Keratinocyte (primary cell): Measurements from ENCODE around the gene MVB12B. TPM values are rescaled to one million over a fixed set of nuclear protein-coding genes. Genes with fewer than 3 reads are reported as not detected.

Source experiments
- DNase-seq: peaks from one replicate; pipeline ENCODE4 v3.0.0-alpha.2; 2011; ENCODE audit warnings: low read depth, missing footprints, low spot score
- FAIRE-seq: peaks from 2 replicates; lab custom pipeline; 2011; peaks lifted over from hg19 to GRCh38; lab: Jason Lieb, UNC
- H2AFZ ChIP-seq: 2 replicates; pipeline ENCODE4 v1.6.0; 2012; ENCODE audit warnings: low read length, control low read depth, inconsistent platforms; ENCODE audit not compliant: control insufficient read depth
- H3K27ac ChIP-seq: 2 replicates; pipeline ENCODE4 v1.5.1; 2011; ENCODE audit warnings: low read length; ENCODE audit not compliant: control insufficient read depth, insufficient read depth
- H3K27me3 ChIP-seq: 3 replicates; pipeline ENCODE4 v1.6.0; 2011; ENCODE audit warnings: low read length; ENCODE audit not compliant: control insufficient read depth, insufficient read depth; ENCODE audit errors: extremely low read depth
- H3K36me3 ChIP-seq, 2 experiments: 2 replicates in 1 of 2; 3 replicates in 1 of 2; pipeline ENCODE4 v1.5.1; 2011; ENCODE audit warnings: low read length in 2 of 2, mild to moderate bottlenecking in 1 of 2; ENCODE audit not compliant: control insufficient read depth in 2 of 2, insufficient read depth in 2 of 2; ENCODE audit errors: extremely low read depth in 1 of 2
- H3K4me1 ChIP-seq: 3 replicates; pipeline ENCODE4 v1.5.1; 2011; ENCODE audit warnings: low read length; ENCODE audit not compliant: control insufficient read depth, insufficient read depth; ENCODE audit errors: extremely low read depth
- H3K4me2 ChIP-seq: 3 replicates; pipeline ENCODE4 v1.6.0; 2011; ENCODE audit warnings: low read depth, low read length; ENCODE audit not compliant: control insufficient read depth, insufficient read depth; ENCODE audit errors: extremely low read depth
- H3K4me3 ChIP-seq, 3 experiments: fragments of 200-600 bp in 1 of 3; sonication (generic) in 1 of 3; 2 replicates in 2 of 3; 3 replicates in 1 of 3; pipeline ENCODE4 v1.5.1; 2011 to 2016; ENCODE audit warnings: low read length in 3 of 3, mild to moderate bottlenecking in 3 of 3, control low read depth in 2 of 3, inconsistent platforms in 1 of 3, low read depth in 1 of 3, mixed read lengths in 1 of 3, mixed run types in 1 of 3, moderate library complexity in 1 of 3; ENCODE audit not compliant: control insufficient read depth in 2 of 3, insufficient read depth in 2 of 3; ENCODE audit errors: extremely low read depth in 1 of 3
- H3K79me2 ChIP-seq: 2 replicates; pipeline ENCODE4 v1.6.0; 2012; ENCODE audit warnings: low read length; ENCODE audit not compliant: control insufficient read depth, insufficient read depth
- H3K9ac ChIP-seq: 3 replicates; pipeline ENCODE4 v1.6.0; 2011; ENCODE audit warnings: low read length; ENCODE audit not compliant: control insufficient read depth, insufficient read depth; ENCODE audit errors: extremely low read depth
- H3K9me1 ChIP-seq: 3 replicates; pipeline ENCODE4 v1.6.0; 2011; ENCODE audit warnings: low read length; ENCODE audit not compliant: control insufficient read depth, insufficient read depth; ENCODE audit errors: extremely low read depth
- H3K9me3 ChIP-seq: 2 replicates; pipeline ENCODE4 v1.5.1; 2012; ENCODE audit warnings: low read depth, low read length; ENCODE audit not compliant: control insufficient read depth
- H4K20me1 ChIP-seq: 3 replicates; pipeline ENCODE4 v1.6.0; 2011; ENCODE audit warnings: low read length; ENCODE audit not compliant: control insufficient read depth, insufficient read depth; ENCODE audit errors: extremely low read depth
- CTCF ChIP-seq, 3 experiments: IDR thresholded peaks in 1 of 3; conservative IDR thresholded peaks in 1 of 3; optimal IDR thresholded peaks in 1 of 3; 2 replicates in 2 of 3; 3 replicates in 1 of 3; pipeline versions ENCODE3 to v1.5.1; 2011; ENCODE audit warnings: low read length in 3 of 3, mild to moderate bottlenecking in 3 of 3, moderate library complexity in 2 of 3, control low read depth in 1 of 3, inconsistent platforms in 1 of 3; ENCODE audit not compliant: insufficient read depth in 2 of 3; ENCODE audit errors: extremely low read depth in 1 of 3
- EZH2 ChIP-seq: IDR thresholded peaks from one replicate; pipeline ENCODE4 v1.6.1; 2012; ENCODE audit warnings: inconsistent platforms, mild to moderate bottlenecking, low read length, moderate library complexity
- dilution Hi-C: fragments of 300-500 bp; cut with MboI; formaldehyde crosslinking; loops from one replicate; pipeline ENCODE4 v1.7.0; 2020; ENCODE audit warnings: low sequenced_read_pairs; ENCODE audit not compliant: extremely low pct_ligation_motif_present
- polyA plus RNA-seq, 5 experiments: library from polyadenylated mRNA; depleted of rRNA in 3 of 5; stranded (reverse) in 3 of 5; stranded (forward) in 1 of 5; unstranded in 1 of 5; fragments of >200 nt; gene quantifications; 1 replicate in 1 of 5; 2 replicates in 3 of 5; 3 replicates in 1 of 5; pipeline versions ENCODE4 v1.2.1 to v1.2.3, GENCODE V29; 2011 to 2012; ENCODE audit warnings: missing spikeins in 2 of 5, low read depth in 1 of 5, low replicate concordance in 1 of 5

MVB12B gene
- polyA plus RNA-seq, 1 donor (not counting 4 experiments of a cell fraction or from before 2014, with no cell fraction given) = 1.2 TPM

GRCh38 chr9:126438741-126439401 is 112.2 kb downstream of the MVB12B start:
- no peaks in the 10 kb centered on the region for H3K27me3 ChIP-seq
- no peak overlapping the region for H3K4me2 ChIP-seq
- H3K9me3 ChIP-seq = no peaks in the 10 kb centered on the region
- H3K27ac ChIP-seq = no peak overlapping the region
- H3K9ac ChIP-seq = no peak overlapping the region
- no peak overlapping the region for H2AFZ ChIP-seq
- dilution Hi-C loops = no loop called here
- FAIRE-seq (no peak), DNase-seq (no peak)
- no peak overlapping the region for H3K4me3 ChIP-seq
- H3K36me3 ChIP-seq = no peaks in the 10 kb centered on the region
- H3K4me1 ChIP-seq = peaks cover 3% of the 10 kb centered on the region
- no peaks in the 10 kb centered on the region for H3K79me2 ChIP-seq
- H4K20me1 ChIP-seq = no peaks in the 10 kb centered on the region
- no peaks in the 10 kb centered on the region for H3K9me1 ChIP-seq
- TF ChIP-seq CTCF (optimal IDR thresholded peaks at IDR 0.05 in 1 of 3, IDR thresholded peaks at IDR 0.05 in 1 of 3, conservative IDR thresholded peaks at IDR 0.05 in 1 of 3; ENCODE audit: extremely low read depth in 1 of 3, insufficient read depth in 2 of 3, low read length in 3 of 3) = no peak

- no peak for TF ChIP-seq EZH2
- TF ChIP-seq CTCF (optimal IDR thresholded peaks at IDR 0.05 in 1 of 3, IDR thresholded peaks at IDR 0.05 in 1 of 3, conservative IDR thresholded peaks at IDR 0.05 in 1 of 3; ENCODE audit: extremely low read depth in 1 of 3, insufficient read depth in 2 of 3, low read length in 3 of 3) = no peak
- no peaks in the 10 kb centered on the region for H3K36me3 ChIP-seq
- H3K4me1 ChIP-seq = peaks cover 3% of the 10 kb centered on the region
- no peak overlapping the region for H3K9ac ChIP-seq
- no peak overlapping the region for H3K27ac ChIP-seq
- H3K79me2 ChIP-seq = no peaks in the 10 kb centered on the region
- DNase-seq = no peak
- H3K27me3 ChIP-seq = no peaks in the 10 kb centered on the region
- no peak overlapping the region for H2AFZ ChIP-seq
- no peak overlapping the region for H3K4me2 ChIP-seq
- H4K20me1 ChIP-seq = no peaks in the 10 kb centered on the region
- no peaks in the 10 kb centered on the region for H3K9me1 ChIP-seq
- dilution Hi-C loops = no loop called here
- no peak for FAIRE-seq
- no peaks in the 10 kb centered on the region for H3K9me3 ChIP-seq
- no peak overlapping the region for H3K4me3 ChIP-seq
Measured at GRCh38 chr9:126439402-126439765, 112.8 kb downstream of the MVB12B start.
